DMS53 treated with DMSO at 0.1 percent for 48 hours (cell line): Measurements from ENCODE around the gene CEP63.
"Not testable (repeated sequence)": the region's sequence is repeated elsewhere in the genome, so short reads cannot be mapped to it uniquely, and the experiment has no call there.

Source experiments
- DNase-seq: peaks from one replicate; lab custom pipeline; 2025; ENCODE audit not compliant: unreplicated experiment; lab: John Stamatoyannopoulos, UW

The CEP63 gene

GRCh38 chr3:134567605-134568004, 81.7 kb downstream of the CEP63 start:
- DNase-seq: no peak

DNA sequence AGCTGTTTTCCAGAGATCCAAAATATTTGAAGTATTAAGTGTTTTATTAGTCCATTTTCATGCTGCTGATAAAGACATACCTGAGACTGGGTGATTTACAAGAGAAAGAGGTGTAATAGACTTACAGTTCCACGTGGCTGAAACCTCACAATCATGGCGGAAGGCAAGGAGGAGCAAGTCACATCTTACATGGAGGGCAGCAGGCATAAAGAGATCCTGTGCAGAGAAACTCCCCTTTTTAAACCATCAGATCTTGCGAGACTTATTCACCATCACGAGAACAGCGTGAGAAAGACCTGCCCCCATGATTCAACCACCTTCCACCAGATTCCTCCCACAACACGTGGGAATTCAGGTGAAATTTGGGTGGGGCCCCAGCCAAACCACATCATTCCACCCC, 82.9 kb downstream of the CEP63 start:
- DNase-seq: no peak

GRCh38 chr3:134569899-134570298, 84.0 kb downstream of the CEP63 start:
- not testable (repeated sequence) for DNase-seq

GRCh38 chr3:134576426-134576825, 90.6 kb downstream of the CEP63 start:
- DNase-seq: no peak

- DNase-seq: no peak
Measured at GRCh38 chr3:134576831-134577230, 91.0 kb downstream of the CEP63 start.

DNA sequence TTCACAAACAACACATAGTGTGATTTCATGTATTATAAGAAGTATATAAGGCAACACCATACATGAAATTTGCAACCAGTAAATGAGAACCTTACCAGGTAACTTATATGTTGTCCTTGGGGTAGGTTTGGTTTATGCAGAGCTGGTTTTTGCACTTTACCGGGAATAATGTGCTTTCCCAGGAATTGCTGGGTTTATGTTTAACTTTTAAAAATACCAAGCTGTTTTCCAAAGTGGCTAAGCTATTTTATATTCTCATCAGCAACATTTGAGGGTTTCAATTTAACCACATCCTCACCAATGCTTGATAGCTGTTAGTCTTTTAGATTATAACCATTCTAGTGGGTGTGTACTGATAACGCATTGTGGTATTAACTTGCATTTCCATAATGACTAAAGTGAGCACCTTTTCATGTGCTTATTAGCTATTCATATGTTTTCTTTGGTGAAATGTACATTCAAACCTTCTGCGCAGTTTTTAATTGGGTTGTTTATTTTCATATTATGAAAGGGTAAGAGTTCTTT, 93.3 kb downstream of the CEP63 start:
- DNase-seq: no peak

- DNase-seq: no peak
Measured at GRCh38 chr3:134590766-134591165, 104.9 kb downstream of the CEP63 start.

DNA sequence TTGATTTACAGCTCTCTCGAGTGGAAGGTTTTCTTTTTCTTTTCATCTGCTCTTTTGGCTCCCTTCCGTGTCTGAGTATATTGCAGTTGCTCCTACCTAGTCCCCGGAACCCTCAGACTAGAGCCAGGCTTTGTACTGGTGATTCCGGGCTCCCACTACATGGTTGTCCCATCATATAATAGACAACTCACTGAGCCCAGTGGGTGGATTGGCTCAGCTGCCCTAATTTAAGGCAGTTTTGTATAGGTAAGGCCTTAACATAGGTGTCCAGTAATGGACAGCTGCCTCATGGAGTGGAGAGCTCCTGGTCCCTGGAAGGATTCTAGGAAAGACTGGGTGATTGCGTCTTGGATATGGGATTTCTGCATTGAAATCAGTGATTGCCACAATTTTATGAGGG, 106.9 kb downstream of the CEP63 start:
- no peak for DNase-seq

- DNase-seq: no peak
Measured at GRCh38 chr3:134594331-134594741, 108.5 kb downstream of the CEP63 start.

DNA sequence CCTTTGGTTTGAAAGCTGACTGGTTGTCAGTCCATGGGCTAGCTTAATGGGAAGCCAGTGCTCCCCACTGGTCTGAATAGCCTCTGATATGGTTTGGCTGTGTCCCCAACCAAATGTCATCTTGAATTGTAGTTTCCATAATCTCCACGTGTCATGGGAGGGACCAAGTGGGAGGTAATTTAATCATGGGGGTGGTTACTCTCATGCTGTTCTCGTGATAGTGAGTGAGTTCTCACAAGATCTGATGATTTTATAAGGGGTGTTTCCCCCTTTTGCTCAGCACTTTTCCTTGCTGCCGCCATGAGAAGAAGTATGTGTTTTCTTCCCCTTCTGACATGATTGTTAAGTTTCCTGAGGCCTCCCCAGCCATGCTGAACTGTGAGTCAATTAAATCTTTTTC, 109.1 kb downstream of the CEP63 start:
- DNase-seq: not testable (repeated sequence)

GRCh38 chr3:134597390-134597970, 111.6 kb downstream of the CEP63 start:
- DNase-seq: peak; percentile 66

DNA sequence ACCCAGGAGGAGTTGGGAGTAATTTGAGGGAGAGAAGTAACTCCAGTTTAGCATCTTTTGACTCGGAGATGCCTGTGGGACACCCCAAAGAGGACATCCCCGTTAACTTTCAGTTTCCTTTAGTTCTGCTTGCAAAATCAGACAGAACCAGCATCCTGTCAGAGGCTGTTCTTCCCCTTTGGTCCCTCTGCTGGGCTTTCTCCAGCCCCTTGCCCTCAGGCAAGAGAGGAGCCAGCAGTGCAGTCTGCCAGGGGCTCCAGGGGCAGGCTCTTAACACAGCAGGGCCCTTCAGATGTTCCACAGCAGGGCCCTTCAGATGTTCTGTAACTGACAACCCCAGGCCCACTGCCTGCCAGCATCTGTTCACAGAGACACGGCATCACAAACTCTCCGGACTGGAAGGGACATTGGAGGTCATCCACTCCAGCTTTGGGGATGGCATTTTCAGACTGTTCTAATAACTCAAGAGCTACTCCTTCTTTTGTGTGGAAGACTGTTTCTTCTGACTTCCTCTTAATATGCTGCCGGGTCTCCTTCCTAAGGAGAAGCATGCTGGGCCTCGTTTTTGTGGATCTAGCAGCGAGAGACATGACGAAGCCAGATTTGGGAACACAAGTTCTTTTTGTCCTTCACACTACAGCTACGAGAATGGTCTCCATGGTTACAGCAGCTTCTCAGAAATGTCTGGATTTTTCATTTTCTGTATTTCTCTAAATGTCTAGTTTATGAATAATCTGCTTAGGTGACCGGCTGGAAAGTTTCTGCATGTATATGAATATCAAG, 113.1 kb downstream of the CEP63 start:
- DNase-seq: no peak

- peak; percentile 5 for DNase-seq
Measured at GRCh38 chr3:134600206-134600605, 114.3 kb downstream of the CEP63 start.

- peak; percentile 34 for DNase-seq
Measured at GRCh38 chr3:134600685-134601463, 115.0 kb downstream of the CEP63 start.

DNA sequence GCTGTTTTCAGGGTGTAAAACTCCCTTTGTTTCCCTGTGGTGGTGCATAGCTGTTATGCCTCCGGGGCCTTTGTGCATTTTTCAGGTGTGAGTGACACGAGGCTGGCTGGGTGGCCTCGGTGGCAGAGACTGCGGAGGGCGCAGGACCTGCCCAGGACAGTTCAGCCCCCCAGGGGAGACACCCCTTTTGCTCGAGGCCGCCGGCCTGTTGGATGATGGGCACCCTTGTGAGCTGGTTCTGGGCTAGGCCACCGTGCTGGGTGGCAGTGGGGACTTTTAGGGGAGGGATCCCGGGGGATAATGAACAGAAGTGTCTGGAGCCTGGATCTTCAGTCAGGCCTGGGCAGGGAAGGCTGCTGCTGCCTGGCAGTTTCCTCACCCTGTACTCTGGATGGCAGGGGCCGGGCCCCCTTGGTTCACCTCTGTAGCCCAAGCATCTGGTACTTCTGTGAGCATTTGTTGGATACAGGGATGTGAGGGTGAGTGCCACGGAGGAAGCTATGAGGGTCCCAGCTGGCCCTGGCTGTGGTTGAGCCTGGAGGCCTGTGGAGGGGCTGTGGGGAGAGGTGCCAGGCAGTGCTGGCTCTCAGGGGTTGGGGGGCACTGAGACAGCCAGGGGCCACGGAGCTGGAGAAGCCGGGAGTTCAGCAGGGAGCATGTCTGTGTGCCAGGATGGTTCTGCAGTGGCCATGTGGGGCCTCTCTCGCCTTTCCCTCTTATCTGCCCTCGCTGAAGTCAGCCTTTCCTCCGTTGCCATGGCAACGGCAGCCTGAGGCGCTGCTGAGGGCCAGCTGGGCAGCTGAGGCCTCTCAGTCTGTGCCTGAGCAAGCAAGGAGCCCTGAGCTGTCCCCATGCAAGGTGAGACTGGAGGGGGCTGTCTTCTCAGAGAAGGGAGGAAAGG, 115.9 kb downstream of the CEP63 start:
- peak; percentile 31 for DNase-seq

DNA sequence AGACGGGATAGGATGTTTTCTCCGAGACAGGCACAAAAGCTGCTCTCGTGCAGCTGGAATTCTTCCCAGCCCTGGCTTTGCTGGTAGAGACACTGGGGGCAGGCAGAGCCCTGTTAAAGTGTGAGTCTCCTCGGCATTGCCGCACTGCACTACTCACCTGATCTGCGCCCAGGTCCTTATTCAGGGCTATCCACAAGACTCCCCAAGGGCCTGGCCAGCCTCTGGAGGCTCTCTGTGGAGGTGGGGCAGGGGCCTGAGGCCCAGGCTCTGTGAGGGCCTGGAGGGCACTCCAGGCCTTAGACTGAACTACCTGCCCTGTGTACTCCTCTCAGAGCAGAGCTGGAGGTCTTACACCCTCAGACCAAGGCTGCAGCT, 116.6 kb downstream of the CEP63 start:
- DNase-seq: no peak

GRCh38 chr3:134603480-134603879, 117.6 kb downstream of the CEP63 start:
- no peak for DNase-seq

- no peak for DNase-seq
Measured at GRCh38 chr3:134603956-134604355, 118.1 kb downstream of the CEP63 start.

- DNase-seq: no peak
Measured at GRCh38 chr3:134605556-134605955, 119.7 kb downstream of the CEP63 start.
